Hepatocyte (in vitro differentiated cells): Measurements from ENCODE around the gene UNC5CL. TPM values are rescaled to one million over a fixed set of nuclear protein-coding genes. Genes with fewer than 3 reads are reported as not detected.
A peak's percentile ranks its signal among the peaks of the same experiment; 100 is the strongest.

Source experiments
- DNase-seq: peaks from one replicate; pipeline ENCODE4 v3.0.0-alpha.2; 2016; ENCODE audit warnings: low spot score
- H2AFZ ChIP-seq: fragments of 200-600 bp; sonication (generic); 2 replicates; pipeline ENCODE4 v1.6.0; 2016; ENCODE audit warnings: antibody characterized with exemption, mild to moderate bottlenecking
- H3K27ac ChIP-seq: fragments of 200-600 bp; sonication (generic); 2 replicates; pipeline ENCODE4 v1.5.1; 2016; ENCODE audit warnings: mild to moderate bottlenecking
- H3K27me3 ChIP-seq: fragments of 200-600 bp; sonication (generic); 2 replicates; pipeline ENCODE4 v1.6.1; 2016
- H3K36me3 ChIP-seq: fragments of 200-600 bp; sonication (generic); replicated peaks from 2 replicates; pipeline ENCODE4 v1.5.1; 2016; ENCODE audit warnings: low read depth; ENCODE audit not compliant: insufficient read depth
- H3K4me1 ChIP-seq: fragments of 200-600 bp; sonication (generic); 2 replicates; pipeline ENCODE4 v1.5.1; 2016; ENCODE audit warnings: mild to moderate bottlenecking, moderate library complexity; ENCODE audit not compliant: insufficient read depth
- H3K4me2 ChIP-seq: fragments of 200-600 bp; sonication (generic); 2 replicates; pipeline ENCODE4 v1.6.0; 2016
- H3K4me3 ChIP-seq: fragments of 200-600 bp; sonication (generic); 2 replicates; pipeline ENCODE4 v1.5.1; 2016; ENCODE audit warnings: mild to moderate bottlenecking
- H3K79me2 ChIP-seq: fragments of 200-600 bp; sonication (generic); 2 replicates; pipeline ENCODE4 v1.6.0; 2017; ENCODE audit warnings: mild to moderate bottlenecking
- H3K9me2 ChIP-seq: fragments of 200-600 bp; sonication (generic); replicated peaks from 2 replicates; pipeline ENCODE4 v1.6.0; 2017; ENCODE audit warnings: mild to moderate bottlenecking; ENCODE audit not compliant: insufficient read depth
- H3K9me3 ChIP-seq: fragments of 200-600 bp; sonication (generic); 2 replicates; pipeline ENCODE4 v1.5.1; 2016; ENCODE audit warnings: low read depth, mild to moderate bottlenecking
- H4K20me1 ChIP-seq: fragments of 200-600 bp; sonication (generic); 2 replicates; pipeline ENCODE4 v1.6.0; 2016; ENCODE audit warnings: mild to moderate bottlenecking; ENCODE audit not compliant: insufficient read depth, poor library complexity, severe bottlenecking
- CTCF ChIP-seq: fragments of 200-600 bp; sonication (generic); IDR thresholded peaks from 2 replicates; pipeline ENCODE4 v1.5.1; 2016; ENCODE audit warnings: antibody characterized with exemption, mild to moderate bottlenecking; ENCODE audit not compliant: poor library complexity
- EZH2 ChIP-seq: fragments of 200-600 bp; sonication (generic); IDR thresholded peaks from 2 replicates; pipeline ENCODE4 v1.6.1; 2016; ENCODE audit warnings: antibody characterized with exemption, mild to moderate bottlenecking, borderline replicate concordance
- EZH2phosphoT487 ChIP-seq: fragments of 200-600 bp; sonication (generic); IDR thresholded peaks from one replicate; pipeline ENCODE4 v1.6.1; 2018; ENCODE audit warnings: antibody characterized with exemption, mild to moderate bottlenecking, low read depth, moderate library complexity; ENCODE audit not compliant: unreplicated experiment, severe bottlenecking
- WGBS: methylation state at CpG from one replicate; pipeline ENCODE4 v1.1.6; 2016; ENCODE audit warnings: low lambda C conversion rate; ENCODE audit errors: missing lambda C conversion rate; 5-methylcytosine and 5-hydroxymethylcytosine counted together
- polyA plus RNA-seq: library from polyadenylated mRNA; unstranded; fragments of >200 nt; fragmentation: Nextera tagmentation; extraction: Ambion mirVana; gene quantifications from 2 replicates; pipeline ENCODE4 v1.2.1, GENCODE V29; 2016
- total RNA-seq: library from RNA; depleted of rRNA; stranded (reverse); fragments of >200 nt; gene quantifications from 2 replicates; pipeline ENCODE4 v1.2.3, GENCODE V29; 2014

UNC5CL gene
- total and polyA plus RNA-seq, 2 experiments from 2014 or later = 37.1 to 42.9 TPM

- peak overlapping the region; percentile 76 for H3K27ac ChIP-seq
- WGBS = 90% methylated on average over 1 of the region's 1 CpG
These were observed 23.0 kb upstream of the UNC5CL start for GRCh38 chr6:41062056-41062455.

GRCh38 chr6:41061196-41061726, 22.2 kb upstream of the UNC5CL start:
- Histone ChIP-seq H2AFZ (no peak overlapping the region), H3K4me1 (peaks cover 47% of the 10 kb centered on the region), H3K4me3 (no peak overlapping the region), H3K27ac (peak overlapping the region; percentile 23), H3K36me3 (no peaks in the 10 kb centered on the region), H3K79me2 (no peaks in the 10 kb centered on the region), H3K9me2 (no peaks in the 10 kb centered on the region), H4K20me1 (no peaks in the 10 kb centered on the region), H3K27me3 (no peaks in the 10 kb centered on the region), H3K9me3 (no peaks in the 10 kb centered on the region), H3K4me2 (no peak overlapping the region)
- WGBS = 93% methylated on average over 13 of the region's 13 CpGs
- no peak for DNase-seq
- TF ChIP-seq CTCF (no peak), EZH2 (no peak), EZH2phosphoT487 (no peak)

More at GRCh38 chr6:41062056-41062455, 23.0 kb upstream of the UNC5CL start:
- Histone ChIP-seq H2AFZ (no peak overlapping the region), H3K9me2 (no peaks in the 10 kb centered on the region), H3K79me2 (no peaks in the 10 kb centered on the region), H3K36me3 (no peaks in the 10 kb centered on the region), H3K9me3 (no peaks in the 10 kb centered on the region), H3K4me3 (no peak overlapping the region), H3K4me2 (no peak overlapping the region), H3K4me1 (peaks cover 45% of the 10 kb centered on the region), H4K20me1 (no peaks in the 10 kb centered on the region), H3K27me3 (no peaks in the 10 kb centered on the region)
- TF ChIP-seq EZH2 (no peak), CTCF (no peak), EZH2phosphoT487 (no peak)
- DNase-seq = no peak

- TF ChIP-seq EZH2 (no peak), EZH2phosphoT487 (no peak), CTCF (no peak)
- Histone ChIP-seq H3K9me2 (no peaks in the 10 kb centered on the region), H3K4me2 (no peak overlapping the region), H3K79me2 (no peaks in the 10 kb centered on the region), H3K9me3 (no peaks in the 10 kb centered on the region), H4K20me1 (no peaks in the 10 kb centered on the region), H3K4me3 (no peak overlapping the region), H3K27me3 (no peaks in the 10 kb centered on the region), H3K4me1 (peaks cover 52% of the 10 kb centered on the region), H3K36me3 (no peaks in the 10 kb centered on the region), H2AFZ (no peak overlapping the region), H3K27ac (peak overlapping the region; percentile 95)
- 93% methylated on average over 1 of the region's 1 CpG for WGBS
- no peak for DNase-seq
These were observed 20.5 kb upstream of the UNC5CL start for GRCh38 chr6:41059556-41059955.

DNA sequence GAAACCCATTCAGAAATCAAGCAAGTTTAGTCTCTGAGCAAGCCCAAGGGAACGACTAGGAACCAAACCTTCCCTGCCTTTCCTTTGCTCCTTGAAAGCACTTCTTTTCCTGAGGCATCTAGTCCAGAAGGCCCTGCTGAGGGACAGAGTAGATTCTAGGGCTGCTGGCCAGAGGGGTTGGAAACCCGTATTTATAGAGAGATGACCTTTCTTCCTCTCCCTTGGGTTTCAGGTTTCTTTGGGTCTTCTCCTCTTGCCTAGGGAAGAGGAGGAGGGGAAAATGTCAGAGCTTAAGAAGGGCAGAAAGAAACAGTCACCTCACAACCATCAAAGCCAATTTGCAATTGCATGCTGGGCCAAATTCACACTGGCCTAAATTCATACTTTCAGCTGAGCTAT, 19.8 kb upstream of the UNC5CL start:
- Histone ChIP-seq H3K36me3 (no peaks in the 10 kb centered on the region), H3K9me2 (no peaks in the 10 kb centered on the region), H3K4me3 (no peak overlapping the region), H3K27me3 (no peaks in the 10 kb centered on the region), H3K4me1 (peaks cover 52% of the 10 kb centered on the region), H3K4me2 (no peak overlapping the region), H3K79me2 (no peaks in the 10 kb centered on the region), H3K9me3 (no peaks in the 10 kb centered on the region), H4K20me1 (no peaks in the 10 kb centered on the region), H2AFZ (no peak overlapping the region), H3K27ac (peak overlapping the region; percentile 95)
- 83% methylated on average over 2 of the region's 2 CpGs for WGBS
- no peak for DNase-seq
- TF ChIP-seq EZH2phosphoT487 (no peak), CTCF (no peak)
